GM18909 (cell line): Measurements from ENCODE around the gene WDR1.

ENCODE experiments used
- ATAC-seq: cut with Tn5 transposase; IDR thresholded peaks from one replicate; pipeline ENCODE4 v1.9.1; 2021; ENCODE audit warnings: mild to moderate bottlenecking; ENCODE audit not compliant: unreplicated experiment, poor library complexity

The WDR1 gene

GRCh38 chr4:10115271-10115796 lies 1.3 kb downstream of the WDR1 start:
- no peak for ATAC-seq

GRCh38 chr4:10114607-10115006 lies 2.0 kb downstream of the WDR1 start:
- ATAC-seq, result no peak

- ATAC-seq, result no peak
Measured at GRCh38 chr4:10114147-10114546, 2.5 kb downstream of the WDR1 start.

GRCh38 chr4:10113362-10114047 lies 3.1 kb downstream of the WDR1 start:
- ATAC-seq, result no peak

GRCh38 chr4:10112658-10113284 lies 3.8 kb downstream of the WDR1 start:
- no peak for ATAC-seq

GRCh38 chr4:10111067-10111801 lies 5.4 kb downstream of the WDR1 start:
- no peak for ATAC-seq

GRCh38 chr4:10109995-10110670 lies 6.5 kb downstream of the WDR1 start:
- no peak for ATAC-seq

- ATAC-seq, result no peak
Measured at GRCh38 chr4:10108818-10109783, 7.5 kb downstream of the WDR1 start.

GRCh38 chr4:10108391-10108790 lies 8.2 kb downstream of the WDR1 start:
- no peak for ATAC-seq

- ATAC-seq, result no peak
Measured at GRCh38 chr4:10107111-10108091, 9.2 kb downstream of the WDR1 start.

- no peak for ATAC-seq
Measured at GRCh38 chr4:10106421-10107039, 10.1 kb downstream of the WDR1 start.

GRCh38 chr4:10105920-10106319 lies 10.7 kb downstream of the WDR1 start:
- no peak for ATAC-seq

GRCh38 chr4:10105421-10105820 lies 11.2 kb downstream of the WDR1 start:
- no peak for ATAC-seq

- no peak for ATAC-seq
Measured at GRCh38 chr4:10104991-10105276, 11.7 kb downstream of the WDR1 start.

GRCh38 chr4:10104211-10104990 lies 12.2 kb downstream of the WDR1 start:
- ATAC-seq, result no peak

GRCh38 chr4:10102474-10103332 lies 13.9 kb downstream of the WDR1 start:
- ATAC-seq, result no peak
